Stimulated activated CD4-positive, alpha-beta T cell treated with anti-CD3 and anti-CD28 coated beads, Interleukin-4, amount 100 ng/mL, for 48 hours (primary cell): ENCODE results near the gene MED9.
"Not testable (repeated sequence)": the region's sequence is repeated elsewhere in the genome, so short reads cannot be mapped to it uniquely, and the experiment has no call there.

Experiments used
- DNase-seq, 2 donors: peaks; one replicate each; pipeline ENCODE4 v3.0.0-alpha.2; 2020; ENCODE audit warnings: low read depth in 2 of 2

MED9 gene

GRCh38 chr17:17454700-17455099 is 22.1 kb upstream of the MED9 start:
- not testable (repeated sequence) for DNase-seq

GRCh38 chr17:17455173-17455572 is 21.6 kb upstream of the MED9 start:
- DNase-seq, result no peak

- no peak for DNase-seq
Observed at GRCh38 chr17:17456251-17456650, 20.5 kb upstream of the MED9 start.

- DNase-seq, result no peak
Observed at GRCh38 chr17:17457680-17458079, 19.1 kb upstream of the MED9 start.

GRCh38 chr17:17460038-17460437 is 16.8 kb upstream of the MED9 start:
- DNase-seq, result no peak

- DNase-seq, result no peak
Observed at GRCh38 chr17:17462048-17462824, 14.6 kb upstream of the MED9 start.

GRCh38 chr17:17463821-17464220 is 13.0 kb upstream of the MED9 start:
- no peak for DNase-seq

- DNase-seq, result not testable (repeated sequence)
Observed at GRCh38 chr17:17465878-17466277, 10.9 kb upstream of the MED9 start.

- no peak for DNase-seq
Observed at GRCh38 chr17:17466511-17466910, 10.3 kb upstream of the MED9 start.

GRCh38 chr17:17467016-17467415 is 9.8 kb upstream of the MED9 start:
- DNase-seq, result no peak

- DNase-seq, result no peak
Observed at GRCh38 chr17:17467720-17468119, 9.1 kb upstream of the MED9 start.

GRCh38 chr17:17468217-17469010 is 8.4 kb upstream of the MED9 start:
- DNase-seq, result no peak

- no peak for DNase-seq
Observed at GRCh38 chr17:17469358-17469757, 7.4 kb upstream of the MED9 start.

- no peak for DNase-seq
Observed at GRCh38 chr17:17469996-17470395, 6.8 kb upstream of the MED9 start.

GRCh38 chr17:17472333-17472920 is 4.4 kb upstream of the MED9 start:
- DNase-seq, result no peak

- no peak for DNase-seq
Observed at GRCh38 chr17:17474341-17474740, 2.5 kb upstream of the MED9 start.

- DNase-seq, result no peak
Observed at GRCh38 chr17:17479209-17479608, 2.4 kb downstream of the MED9 start.

- no peak for DNase-seq
Observed at GRCh38 chr17:17480593-17481148, 3.9 kb downstream of the MED9 start.

- no peak for DNase-seq
Observed at GRCh38 chr17:17481860-17482259, 5.1 kb downstream of the MED9 start.

- DNase-seq, result peak; percentile 47 to 54
Observed at GRCh38 chr17:17484451-17484899, 7.7 kb downstream of the MED9 start.

- DNase-seq, result no peak
Observed at GRCh38 chr17:17485420-17485819, 8.6 kb downstream of the MED9 start.

GRCh38 chr17:17486416-17486815 is 9.6 kb downstream of the MED9 start:
- not testable (repeated sequence) for DNase-seq
